Activated CD4-positive, alpha-beta T cell treated with anti-CD3 and anti-CD28 coated beads, Interleukin-2, amount 50 U/mL, for 4 hours (primary cell): Measurements from ENCODE around the gene RPL21.

Source experiments
- DNase-seq, 2 experiments: peaks; one replicate each; pipeline ENCODE4 v3.0.0-alpha.2; 2020

RPL21 gene

GRCh38 chr13:27258637-27259386 lies 7.5 kb downstream of the RPL21 start:
- no peak for DNase-seq

- no peak for DNase-seq
Observed at GRCh38 chr13:27259831-27260230, 8.5 kb downstream of the RPL21 start.

GRCh38 chr13:27261396-27261795 lies 10.0 kb downstream of the RPL21 start:
- no peak for DNase-seq

GRCh38 chr13:27263438-27263837 lies 12.1 kb downstream of the RPL21 start:
- DNase-seq, result no peak

- no peak for DNase-seq
Observed at GRCh38 chr13:27264181-27264580, 12.8 kb downstream of the RPL21 start.

- no peak for DNase-seq
Observed at GRCh38 chr13:27264648-27265047, 13.3 kb downstream of the RPL21 start.

- no peak for DNase-seq
Observed at GRCh38 chr13:27266917-27267316, 15.6 kb downstream of the RPL21 start.

GRCh38 chr13:27267596-27267995 lies 16.2 kb downstream of the RPL21 start:
- no peak for DNase-seq

GRCh38 chr13:27269114-27269665 lies 17.8 kb downstream of the RPL21 start:
- no peak for DNase-seq

- peak; percentile 56 to 57 for DNase-seq
Observed at GRCh38 chr13:27270594-27271520, 19.5 kb downstream of the RPL21 start, which contains the start of gene RASL11A. Gene RASL11A, plus strand, starts transcription at chr13:27270830. Its CDS starts 115 bp downstream, at chr13:27270945.

GRCh38 chr13:27271570-27272096 lies 20.3 kb downstream of the RPL21 start:
- DNase-seq, result no peak

- DNase-seq, result no peak
Observed at GRCh38 chr13:27273658-27274425, 22.5 kb downstream of the RPL21 start.

- DNase-seq, result no peak
Observed at GRCh38 chr13:27274631-27275030, 23.3 kb downstream of the RPL21 start.

GRCh38 chr13:27276188-27276587 lies 24.8 kb downstream of the RPL21 start:
- DNase-seq, result no peak

GRCh38 chr13:27279506-27279905 lies 28.1 kb downstream of the RPL21 start:
- no peak for DNase-seq

GRCh38 chr13:27280009-27280656 lies 28.8 kb downstream of the RPL21 start:
- no peak for DNase-seq

GRCh38 chr13:27280841-27281240 lies 29.5 kb downstream of the RPL21 start:
- no peak for DNase-seq

- no peak for DNase-seq
Observed at GRCh38 chr13:27281420-27281819, 30.1 kb downstream of the RPL21 start.

GRCh38 chr13:27283906-27284493 lies 32.6 kb downstream of the RPL21 start:
- no peak for DNase-seq

- DNase-seq, result no peak
Observed at GRCh38 chr13:27288392-27288791, 37.0 kb downstream of the RPL21 start.

GRCh38 chr13:27289011-27289665 lies 37.8 kb downstream of the RPL21 start:
- no peak for DNase-seq
